Motor neuron (in vitro differentiated cells): ENCODE measurements around the gene TMEM219. TPM values are rescaled to one million over a fixed set of nuclear protein-coding genes. Genes with fewer than 3 reads are reported as not detected.
"Not testable (repeated sequence)": the region's sequence is repeated elsewhere in the genome, so short reads cannot be mapped to it uniquely, and the experiment has no call there.

Experiments used
- ATAC-seq, 8 experiments: fragments of 200-7000 bp; cut with Tn5 transposase; replicated peaks in 6 of 8; 2 replicates each; pipeline ENCODE4 v1.8.0; 2021; ENCODE audit warnings: mild to moderate bottlenecking in 8 of 8, moderate library complexity in 8 of 8
- H3K27ac ChIP-seq, 2 donors: fragments of 250-450 bp; sonication (Bioruptor Pico); 2 replicates each; pipeline ENCODE4 v1.9.0; 2021; ENCODE audit warnings: antibody characterized with exemption in 2 of 2, mild to moderate bottlenecking in 2 of 2, moderate library complexity in 1 of 2
- H3K4me1 ChIP-seq, 2 donors: fragments of 250-450 bp; sonication (Bioruptor Pico); replicated peaks in 1 of 2; 2 replicates each; pipeline ENCODE4 v1.6.1; 2021; ENCODE audit warnings: antibody characterized with exemption in 2 of 2, mild to moderate bottlenecking in 2 of 2, moderate library complexity in 1 of 2
- H3K4me3 ChIP-seq, 5 donors: fragments of 250-450 bp; sonication (Bioruptor Pico); 2 replicates each; pipeline ENCODE4 v1.9.0; 2021; ENCODE audit warnings: antibody characterized with exemption in 5 of 5, mild to moderate bottlenecking in 5 of 5, moderate library complexity in 4 of 5
- WGBS, 10 experiments: fragments of 450-650 bp; shearing (Covaris generic); methylation state at CpG; one replicate each; pipeline ENCODE4 v1.0.0; 2022; 5-methylcytosine and 5-hydroxymethylcytosine counted together
- in situ Hi-C, 9 experiments: fragments of 400-800 bp; cut with MboI; loops; one replicate each; pipeline ENCODE4 v1.15.0; 2021; ENCODE audit warnings: low sequenced_read_pairs in 9 of 9, low pct_unique_long_range_greater_than_20kb in 2 of 9; ENCODE audit not compliant: unreplicated experiment in 9 of 9
- total RNA-seq, 8 experiments: library from RNA; unstranded; fragments of 300-600 nt; gene quantifications; 2 replicates each; pipeline versions ENCODE4 v1.2.3 to v1.2.4, GENCODE V29; 2022

TMEM219 gene
- total RNA-seq, 8 experiments from 2014 or later, result 34.4 to 77.6 (median 56.2) TPM

- 39 to 100% (median 81%) methylated on average over 1 to 7 of the region's 7 CpGs; no CpG with 5 or more reads in 1 of the 10 experiments for WGBS, 10 experiments
- in situ Hi-C loops, result loop anchor here in 4 of 9 experiments (25.0 kb wide), 2 partner anchors 178 to 203 kb away; partner anchors contain the start of genes MAZ (in 3 of the 4), MVP (in 3 of the 4), PAGR1 (in 3 of the 4) and PRRT2 (in 3 of the 4)
- not testable (repeated sequence) for H3K27ac ChIP-seq, H3K4me1 ChIP-seq, H3K4me3 ChIP-seq, ATAC-seq
Observed at GRCh38 chr16:30015450-30015849, 53.6 kb downstream of the TMEM219 start.

GRCh38 chr16:30016555-30017276 lies 54.8 kb downstream of the TMEM219 start:
- ATAC-seq, result no peak
- Histone ChIP-seq H3K4me3 (no peak overlapping the region), H3K4me1 (no peaks in the 10 kb centered on the region), H3K27ac (no peak overlapping the region)
- in situ Hi-C loops, result loop anchor here in 4 of 9 experiments (25.0 kb wide), 2 partner anchors 179 to 204 kb away; partner anchors contain the start of genes MAZ (in 3 of the 4), MVP (in 3 of the 4), PAGR1 (in 3 of the 4) and PRRT2 (in 3 of the 4)
- 17 to 89% (median 60%) methylated on average over 2 to 7 of the region's 8 CpGs; no CpG with 5 or more reads in 2 of the 10 experiments for WGBS, 10 experiments

- ATAC-seq, result no peak
- H3K27ac ChIP-seq, result no peak overlapping the region
- no peaks in the 10 kb centered on the region for H3K4me1 ChIP-seq
- in situ Hi-C loops, result loop anchor here in 4 of 9 experiments (25.0 kb wide), 2 partner anchors 180 to 205 kb away; partner anchors contain the start of genes MAZ (in 3 of the 4), MVP (in 3 of the 4), PAGR1 (in 3 of the 4) and PRRT2 (in 3 of the 4)
- H3K4me3 ChIP-seq, result no peak overlapping the region
- 0 to 100% (median 77%) methylated on average over 1 to 2 of the region's 2 CpGs for WGBS, 10 experiments
Observed at GRCh38 chr16:30017277-30017656, 55.4 kb downstream of the TMEM219 start.

GRCh38 chr16:30017937-30018336 lies 56.1 kb downstream of the TMEM219 start:
- ATAC-seq, H3K27ac ChIP-seq, H3K4me1 ChIP-seq, H3K4me3 ChIP-seq: not testable (repeated sequence)
- in situ Hi-C loops, result loop anchor here in 4 of 9 experiments (25.0 kb wide), 2 partner anchors 181 to 206 kb away; partner anchors contain the start of genes MAZ (in 3 of the 4), MVP (in 3 of the 4), PAGR1 (in 3 of the 4) and PRRT2 (in 3 of the 4)
- WGBS, 10 experiments, result 53 to 100% (median 79%) methylated on average over 1 to 4 of the region's 4 CpGs; no CpG with 5 or more reads in 3 of the 10 experiments

- in situ Hi-C loops, result loop anchor here in 4 of 9 experiments (25.0 kb wide), 2 partner anchors 181 to 206 kb away; partner anchors contain the start of genes MAZ (in 3 of the 4), MVP (in 3 of the 4), PAGR1 (in 3 of the 4) and PRRT2 (in 3 of the 4)
- no peak overlapping the region for H3K4me3 ChIP-seq
Observed at GRCh38 chr16:30018731-30019158, 56.9 kb downstream of the TMEM219 start.

More at GRCh38 chr16:30018731-30019158, 56.9 kb downstream of the TMEM219 start:
- no peak for ATAC-seq
- no peaks in the 10 kb centered on the region for H3K4me1 ChIP-seq
- WGBS, 10 experiments, result 0 to 100% (median 44%) methylated on average over 1 to 4 of the region's 4 CpGs; no CpG with 5 or more reads in 2 of the 10 experiments
- no peak overlapping the region for H3K27ac ChIP-seq

Other genes with a start within 250 kb of the TMEM219 start
- gene C16orf54, start 216.1 kb upstream of the TMEM219 start, total RNA-seq, result under 1 TPM in 6 of 8 experiments, not detected in 2; 0.05 to 0.28 (median 0.16) TPM
- under 1 TPM in 5 of 8 experiments, not detected in 3; 0.08 to 0.19 (median 0.10) TPM for gene ZG16, start 183.8 kb upstream of the TMEM219 start, total RNA-seq
- gene KIF22, start 171.3 kb upstream of the TMEM219 start, total RNA-seq, result 10 to 100 TPM; 16.1 to 96.3 (median 24.4) TPM
- gene MAZ, start 155.6 kb upstream of the TMEM219 start, total RNA-seq, result 100 to 1,000 TPM in 7 of 8 experiments, 10 to 100 TPM in 1; 80.2 to 354 (median 177) TPM
- gene PRRT2, start 149.9 kb upstream of the TMEM219 start, total RNA-seq, result 10 to 100 TPM in 5 of 8 experiments, 1 to 10 TPM in 3; 1.4 to 72.7 (median 28.4) TPM
- gene PAGR1, start 145.9 kb upstream of the TMEM219 start, total RNA-seq, result 10 to 100 TPM; 13.7 to 53.0 (median 28.2) TPM
- 100 to 1,000 TPM in 1 of 8 experiments, 10 to 100 TPM in 4, 1 to 10 TPM in 3; 3.2 to 179 (median 31.0) TPM for gene MVP, start 141.6 kb upstream of the TMEM219 start, total RNA-seq
- 10 to 100 TPM; 38.1 to 64.9 (median 44.0) TPM for gene CDIPT, start 98.9 kb upstream of the TMEM219 start, total RNA-seq
- 10 to 100 TPM; 20.4 to 95.6 (median 70.1) TPM for gene SEZ6L2, start 62.5 kb upstream of the TMEM219 start, total RNA-seq
- 10 to 100 TPM in 7 of 8 experiments, 1 to 10 TPM in 1; 8.9 to 30.8 (median 16.9) TPM for gene ASPHD1, start 61.6 kb upstream of the TMEM219 start, total RNA-seq
- 10 to 100 TPM in 6 of 8 experiments, 1 to 10 TPM in 2; 9.1 to 82.6 (median 15.2) TPM for gene KCTD13, start 35.9 kb upstream of the TMEM219 start, total RNA-seq
- 10 to 100 TPM; 27.0 to 54.4 (median 38.6) TPM for gene TAOK2, start 11.8 kb downstream of the TMEM219 start, total RNA-seq
- gene HIRIP3, start 33.5 kb downstream of the TMEM219 start, total RNA-seq, result 10 to 100 TPM in 7 of 8 experiments, 1 to 10 TPM in 1; 7.9 to 30.4 (median 16.9) TPM
- gene INO80E, start 34.2 kb downstream of the TMEM219 start, total RNA-seq, result 10 to 100 TPM; 31.9 to 61.2 (median 54.2) TPM
- 1 to 10 TPM in 7 of 8 experiments, under 1 TPM in 1; 0.31 to 8.1 (median 4.0) TPM for gene DOC2A, start 48.9 kb downstream of the TMEM219 start, total RNA-seq
- under 1 TPM in 5 of 8 experiments, not detected in 3; 0.43 to 0.90 (median 0.52) TPM for gene C16orf92, start 61.1 kb downstream of the TMEM219 start, total RNA-seq
- 10 to 100 TPM in 4 of 8 experiments, 1 to 10 TPM in 2, under 1 TPM in 2; 0.56 to 27.1 (median 10.3) TPM for gene TLCD3B, start 69.2 kb downstream of the TMEM219 start, total RNA-seq
- 1,000 to 10,000 TPM in 6 of 8 experiments, 100 to 1,000 TPM in 2; 475 to 1,633 (median 1,146) TPM for gene ALDOA, start 103.7 kb downstream of the TMEM219 start, total RNA-seq
- gene PPP4C, start 113.9 kb downstream of the TMEM219 start, total RNA-seq, result 10 to 100 TPM; 40.1 to 83.7 (median 62.7) TPM
- 1 to 10 TPM in 2 of 8 experiments, under 1 TPM in 6; 0.25 to 1.6 (median 0.63) TPM for gene TBX6, start 129.8 kb downstream of the TMEM219 start, total RNA-seq
- 10 to 100 TPM; 19.9 to 62.2 (median 35.8) TPM for gene YPEL3, start 134.1 kb downstream of the TMEM219 start, total RNA-seq
- 1 to 10 TPM; 1.1 to 3.0 (median 2.1) TPM for gene GDPD3, start 151.5 kb downstream of the TMEM219 start, total RNA-seq
- gene MAPK3, start 161.1 kb downstream of the TMEM219 start, total RNA-seq, result 10 to 100 TPM; 16.1 to 56.6 (median 31.8) TPM
- 10 to 100 TPM in 4 of 8 experiments, 1 to 10 TPM in 4; 1.3 to 19.9 (median 9.9) TPM for gene CORO1A, start 221.5 kb downstream of the TMEM219 start, total RNA-seq
- gene BOLA2B, start 231.6 kb downstream of the TMEM219 start, total RNA-seq, result 100 to 1,000 TPM in 7 of 8 experiments, 10 to 100 TPM in 1; 80.6 to 216 (median 144) TPM
- 10 to 100 TPM in 6 of 8 experiments, 1 to 10 TPM in 2; 6.0 to 28.0 (median 14.3) TPM for gene SLX1A, start 231.8 kb downstream of the TMEM219 start, total RNA-seq
- 10 to 100 TPM in 4 of 8 experiments, 1 to 10 TPM in 4; 4.6 to 21.6 (median 9.3) TPM for gene SULT1A3, start 237.2 kb downstream of the TMEM219 start, total RNA-seq